ENCODE data around the gene CRHBP.

DNA sequence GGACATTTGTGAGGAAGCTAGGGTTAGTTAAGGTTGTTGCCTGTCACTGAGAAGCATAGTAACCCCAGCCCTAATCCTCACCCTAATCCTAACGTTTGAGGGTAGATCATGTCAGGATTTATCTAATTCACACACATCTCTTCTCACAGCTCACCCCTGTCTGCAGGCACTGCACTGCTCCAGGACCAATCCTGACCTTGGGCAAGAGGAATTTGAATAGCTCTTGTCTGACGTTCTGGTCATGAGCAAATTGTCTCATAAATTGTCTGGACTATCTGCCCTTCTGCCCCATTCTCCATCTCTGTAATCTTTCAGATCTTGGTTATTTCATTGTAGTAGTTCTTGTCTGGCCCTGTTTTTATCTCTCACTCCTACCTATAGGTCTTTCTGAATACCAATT, 18.7 kb downstream of the CRHBP start:
- no peak for TF ChIP-seq POLR2A (IDR thresholded peaks at IDR 0.05)
- TF ChIP-seq, protein P1, sequence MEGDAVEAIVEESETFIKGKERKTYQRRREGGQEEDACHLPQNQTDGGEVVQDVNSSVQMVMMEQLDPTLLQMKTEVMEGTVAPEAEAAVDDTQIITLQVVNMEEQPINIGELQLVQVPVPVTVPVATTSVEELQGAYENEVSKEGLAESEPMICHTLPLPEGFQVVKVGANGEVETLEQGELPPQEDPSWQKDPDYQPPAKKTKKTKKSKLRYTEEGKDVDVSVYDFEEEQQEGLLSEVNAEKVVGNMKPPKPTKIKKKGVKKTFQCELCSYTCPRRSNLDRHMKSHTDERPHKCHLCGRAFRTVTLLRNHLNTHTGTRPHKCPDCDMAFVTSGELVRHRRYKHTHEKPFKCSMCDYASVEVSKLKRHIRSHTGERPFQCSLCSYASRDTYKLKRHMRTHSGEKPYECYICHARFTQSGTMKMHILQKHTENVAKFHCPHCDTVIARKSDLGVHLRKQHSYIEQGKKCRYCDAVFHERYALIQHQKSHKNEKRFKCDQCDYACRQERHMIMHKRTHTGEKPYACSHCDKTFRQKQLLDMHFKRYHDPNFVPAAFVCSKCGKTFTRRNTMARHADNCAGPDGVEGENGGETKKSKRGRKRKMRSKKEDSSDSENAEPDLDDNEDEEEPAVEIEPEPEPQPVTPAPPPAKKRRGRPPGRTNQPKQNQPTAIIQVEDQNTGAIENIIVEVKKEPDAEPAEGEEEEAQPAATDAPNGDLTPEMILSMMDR (IDR thresholded peaks at IDR 0.05) = no peak

Measured in body of pancreas (tissue), 4 donors.